Colonic mucosa (tissue), 4 donors: ENCODE results near the gene GPATCH4. TPM values are rescaled to one million over a fixed set of nuclear protein-coding genes. Genes with fewer than 3 reads are reported as not detected.

Experiments used
- DNase-seq: peaks from one replicate; pipeline ENCODE4 v3.0.0-alpha.2; 2020
- H3K27ac ChIP-seq: fragments of 200-600 bp; one replicate; pipeline ENCODE4 v1.8.0; 2021
- H3K27me3 ChIP-seq: fragments of 200-600 bp; one replicate; pipeline ENCODE4 v1.8.0; 2021
- H3K36me3 ChIP-seq: fragments of 200-600 bp; one replicate; pipeline ENCODE4 v1.8.0; 2021
- H3K4me1 ChIP-seq: fragments of 200-600 bp; one replicate; pipeline ENCODE4 v1.8.0; 2021; ENCODE audit warnings: mild to moderate bottlenecking
- H3K4me3 ChIP-seq: fragments of 200-600 bp; one replicate; pipeline ENCODE4 v1.8.0; 2021
- H3K9ac ChIP-seq, 2 donors: one replicate each; pipeline ENCODE4 v1.7.0; 2013; ENCODE audit warnings: control low read depth in 2 of 2, low read depth in 2 of 2, low read length in 2 of 2
- H3K9me3 ChIP-seq: fragments of 200-600 bp; one replicate; pipeline ENCODE4 v1.8.0; 2021
- intact Hi-C: fragments of 100-400 bp; cut with DNase I; formaldehyde crosslinking; loops from one replicate; pipeline ENCODE4 v1.14.1; 2022
- total RNA-seq, 2 donors: library from RNA; stranded (reverse); fragmentation: NEBNext Ultra II Directional in 1 of 2; extraction: Animal tissue kit (Norgen Biotek cat#: 25700) in 1 of 2; gene quantifications; one replicate each; pipeline ENCODE4 v1.2.1, GENCODE V29; 2021
- TF ChIP-seq, protein P1 (sequence below): fragments of 200-600 bp; IDR thresholded peaks from one replicate; pipeline ENCODE4 v1.8.0; 2022; ENCODE audit warnings: antibody characterized with exemption, mild to moderate bottlenecking
- donor health status: healthy.
- donor health status: DM: no; HTN: no; CAD: no.
- donor health status: DM: no; HTN: no; CAD: no.

GPATCH4 gene
- total RNA-seq, 2 donors from 2014 or later: 12.3 to 31.3 TPM

DNA sequence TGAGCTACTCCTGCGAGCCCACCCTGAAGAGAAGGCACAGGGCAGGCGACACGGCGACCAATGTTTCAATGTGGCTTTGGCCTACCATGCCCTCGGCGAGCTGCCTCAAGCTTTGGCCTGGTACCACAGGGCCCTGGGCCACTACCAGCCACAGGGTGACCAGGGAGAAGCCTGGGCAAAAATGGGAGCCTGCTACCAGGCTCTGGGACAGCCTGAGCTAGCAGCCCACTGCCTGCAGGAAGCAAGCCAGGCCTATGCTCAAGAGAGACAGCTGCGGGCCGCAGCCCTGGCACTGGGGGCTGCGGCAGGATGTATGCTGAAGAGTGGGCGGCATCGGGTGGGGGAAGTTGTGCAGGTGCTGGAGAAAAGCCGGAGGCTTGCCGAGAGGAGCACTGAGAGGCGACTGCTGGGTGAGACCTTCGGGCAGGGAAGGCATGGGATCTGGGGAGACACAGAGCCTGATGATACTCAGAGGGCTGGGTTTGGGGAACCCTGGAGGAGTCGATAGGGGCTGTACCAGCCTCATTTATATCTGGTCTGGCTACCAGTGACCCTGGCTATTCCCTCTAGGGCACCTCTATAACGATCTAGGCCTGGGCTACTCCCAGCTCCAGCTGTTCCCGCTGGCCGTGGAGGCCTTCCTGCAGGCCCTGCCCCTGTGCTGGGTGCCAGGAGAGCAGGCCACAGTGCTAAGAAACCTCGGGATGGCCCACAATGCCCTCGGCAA lies 19.5 kb downstream of the GPATCH4 start:
- H3K27ac ChIP-seq: no peak overlapping the region
- no peak overlapping the region for H3K4me3 ChIP-seq
- no peak overlapping the region for H3K9ac ChIP-seq

DNA sequence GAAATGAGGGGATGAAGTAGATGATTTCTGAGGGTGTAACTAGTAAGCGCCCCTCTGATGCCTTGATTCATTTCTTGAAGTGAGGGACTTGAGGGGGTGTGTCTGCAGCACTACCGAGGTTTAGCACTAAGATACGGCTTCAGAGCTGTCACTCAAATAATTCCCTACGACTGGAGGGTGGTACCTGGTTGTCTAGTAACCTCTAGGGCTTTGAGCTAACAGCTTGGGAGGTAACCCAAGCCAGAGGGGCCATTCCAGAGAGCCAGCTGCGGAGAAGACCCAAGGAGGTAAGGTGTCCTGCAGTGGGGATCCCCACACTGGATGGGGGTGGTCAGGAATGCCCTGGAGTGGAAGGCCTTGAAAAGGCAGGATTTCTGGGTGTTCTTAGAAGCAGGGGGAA lies 21.8 kb downstream of the GPATCH4 start, which contains the start of gene TTC24:
TSS of gene TTC24 (plus strand) at position 252 of the 400 bp plus-strand sequence. CDS start 1,642 bp downstream, outside the sequence.
- TF ChIP-seq, protein P1, sequence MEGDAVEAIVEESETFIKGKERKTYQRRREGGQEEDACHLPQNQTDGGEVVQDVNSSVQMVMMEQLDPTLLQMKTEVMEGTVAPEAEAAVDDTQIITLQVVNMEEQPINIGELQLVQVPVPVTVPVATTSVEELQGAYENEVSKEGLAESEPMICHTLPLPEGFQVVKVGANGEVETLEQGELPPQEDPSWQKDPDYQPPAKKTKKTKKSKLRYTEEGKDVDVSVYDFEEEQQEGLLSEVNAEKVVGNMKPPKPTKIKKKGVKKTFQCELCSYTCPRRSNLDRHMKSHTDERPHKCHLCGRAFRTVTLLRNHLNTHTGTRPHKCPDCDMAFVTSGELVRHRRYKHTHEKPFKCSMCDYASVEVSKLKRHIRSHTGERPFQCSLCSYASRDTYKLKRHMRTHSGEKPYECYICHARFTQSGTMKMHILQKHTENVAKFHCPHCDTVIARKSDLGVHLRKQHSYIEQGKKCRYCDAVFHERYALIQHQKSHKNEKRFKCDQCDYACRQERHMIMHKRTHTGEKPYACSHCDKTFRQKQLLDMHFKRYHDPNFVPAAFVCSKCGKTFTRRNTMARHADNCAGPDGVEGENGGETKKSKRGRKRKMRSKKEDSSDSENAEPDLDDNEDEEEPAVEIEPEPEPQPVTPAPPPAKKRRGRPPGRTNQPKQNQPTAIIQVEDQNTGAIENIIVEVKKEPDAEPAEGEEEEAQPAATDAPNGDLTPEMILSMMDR: no peak

More for the DNA sequence above, 19.5 kb downstream of the GPATCH4 start:
- Histone ChIP-seq H3K36me3 (no peaks in the 10 kb centered on the region), H3K4me1 (no peaks in the 10 kb centered on the region), H3K9me3 (no peaks in the 10 kb centered on the region), H3K27me3 (no peaks in the 10 kb centered on the region)
- TF ChIP-seq, protein P1: no peak
- no peak for DNase-seq
- intact Hi-C loops: loop anchor here (5.0 kb wide), 1 partner anchor 130 kb away; no protein-coding TSS in a partner anchor

DNA sequence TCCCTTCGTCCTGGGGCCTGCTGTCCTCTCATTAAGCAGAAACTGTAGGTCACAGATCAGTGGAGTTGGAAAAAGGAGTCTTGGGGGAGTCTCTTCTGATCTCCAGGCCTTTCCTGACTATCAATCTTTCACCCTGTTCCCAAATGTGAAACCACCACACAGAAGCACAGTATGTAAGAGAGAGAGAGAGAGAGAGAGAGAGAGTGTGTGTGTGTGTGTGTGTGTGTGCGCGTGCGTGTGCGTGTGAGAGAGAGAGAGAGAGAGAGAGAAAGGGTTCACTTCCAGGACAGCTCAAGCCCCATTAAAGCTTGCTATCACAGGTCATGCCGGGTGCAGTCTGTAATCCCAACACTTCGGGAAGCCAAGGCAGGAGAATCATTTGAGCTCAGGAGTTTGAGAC lies 23.2 kb downstream of the GPATCH4 start:
- no peaks in the 10 kb centered on the region for H3K36me3 ChIP-seq
- H3K4me3 ChIP-seq: no peak overlapping the region
- no peak for DNase-seq
- no peaks in the 10 kb centered on the region for H3K27me3 ChIP-seq
- H3K4me1 ChIP-seq: no peaks in the 10 kb centered on the region
- H3K27ac ChIP-seq: peak overlapping the region; percentile 47
- H3K9me3 ChIP-seq: no peaks in the 10 kb centered on the region
- peak overlapping the region in 1 of 2 donors; percentile 34 for H3K9ac ChIP-seq
- intact Hi-C loops: no loop called here
- TF ChIP-seq, protein P1: no peak

More for the DNA sequence above, 21.8 kb downstream of the GPATCH4 start, which contains the start of gene TTC24:
- Histone ChIP-seq H3K27ac (no peak within 1 kb of the TSS), H3K36me3 (no peaks in the 10 kb centered on the region), H3K4me3 (no peak within 1 kb of the TSS), H3K9me3 (no peaks in the 10 kb centered on the region), H3K9ac (no peak within 1 kb of the TSS), H3K4me1 (no peaks in the 10 kb centered on the region), H3K27me3 (no peaks in the 10 kb centered on the region)
- intact Hi-C loops: no loop called here
- no peak for DNase-seq

DNA sequence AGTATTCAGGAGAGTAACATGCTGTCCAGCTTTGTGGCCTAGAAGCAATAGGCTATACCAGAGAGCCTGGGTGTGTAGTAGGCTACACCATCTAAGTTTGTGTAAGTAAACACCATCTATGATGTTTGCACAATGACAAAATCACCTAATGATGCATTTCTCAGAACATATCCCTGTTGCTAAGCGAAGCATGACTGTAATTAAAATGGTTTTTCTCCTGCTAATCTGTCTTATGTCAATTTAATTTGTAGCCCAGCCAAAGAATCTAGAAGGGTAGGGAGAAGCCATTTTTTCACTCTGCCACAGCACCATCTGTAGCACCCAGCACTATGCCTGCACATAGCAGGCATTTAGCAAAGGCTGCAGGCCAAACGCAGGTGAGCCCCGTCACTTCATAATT lies 23.7 kb downstream of the GPATCH4 start:
- Histone ChIP-seq H3K9me3 (no peaks in the 10 kb centered on the region), H3K4me3 (no peak overlapping the region), H3K9ac (peak overlapping the region in 1 of 2 donors; percentile 34), H3K27ac (peak overlapping the region; percentile 47), H3K27me3 (no peaks in the 10 kb centered on the region), H3K4me1 (no peaks in the 10 kb centered on the region), H3K36me3 (no peaks in the 10 kb centered on the region)
- intact Hi-C loops: no loop called here
- no peak for DNase-seq
- TF ChIP-seq, protein P1: no peak

DNA sequence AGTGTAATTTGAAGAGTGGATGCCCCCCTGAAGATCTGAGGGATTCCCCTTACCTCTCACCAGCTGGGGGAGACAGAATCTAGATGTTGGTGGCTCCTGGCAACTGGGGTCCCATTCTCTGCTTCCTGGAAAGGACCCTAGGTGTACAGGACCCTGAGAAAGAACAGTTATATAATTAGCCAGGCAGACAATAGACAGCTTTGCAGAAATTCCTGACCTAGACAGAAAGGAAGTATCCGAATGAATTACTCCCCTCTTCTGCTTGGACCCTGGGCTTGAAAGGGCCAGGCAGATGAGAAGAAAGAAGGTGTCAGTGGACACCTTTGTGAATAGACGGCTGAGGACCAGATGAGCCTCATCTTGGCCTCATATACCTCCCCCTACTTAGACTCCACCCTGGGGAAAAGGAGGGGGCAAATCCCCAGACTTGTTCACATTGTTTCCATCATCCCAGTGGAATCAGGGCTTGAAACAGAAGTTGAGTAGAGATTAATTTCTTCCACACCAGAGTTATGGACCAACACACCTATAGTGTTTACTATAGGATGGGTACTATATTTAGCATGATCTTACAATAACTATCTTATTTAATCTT lies 27.1 kb downstream of the GPATCH4 start:
- Histone ChIP-seq H3K36me3 (no peaks in the 10 kb centered on the region), H3K4me1 (peaks cover 5% of the 10 kb centered on the region), H3K27me3 (no peaks in the 10 kb centered on the region), H3K9me3 (no peaks in the 10 kb centered on the region), H3K4me3 (no peak overlapping the region), H3K27ac (no peak overlapping the region), H3K9ac (no peak overlapping the region)
- no peak for DNase-seq
- intact Hi-C loops: loop anchor here (5.0 kb wide), 1 partner anchor 62 kb away; no protein-coding TSS in a partner anchor
- TF ChIP-seq, protein P1: no peak
